ENCODE results near the gene SEPTIN8. TPM values are rescaled to one million over a fixed set of nuclear protein-coding genes. Genes with fewer than 3 reads are reported as not detected.

SEPTIN8 gene
- polyA plus RNA-seq, 1 donor (not counting 4 experiments of a cell fraction or from before 2014, with no cell fraction given), result 46.4 TPM

GRCh38 chr5:132744659-132745058, 32.4 kb downstream of the SEPTIN8 start:
- no peak overlapping the region for H3K9ac ChIP-seq (ENCODE audit: control insufficient read depth, extremely low read depth, insufficient read depth, low read length)
- DNase-seq (ENCODE audit: low read depth, low spot score), result no peak
- no peaks in the 10 kb centered on the region for H3K36me3 ChIP-seq (ENCODE audit: control insufficient read depth in 2 of 2, extremely low read depth in 1 of 2, insufficient read depth in 2 of 2, low read length in 2 of 2)
- no peak overlapping the region for H3K4me2 ChIP-seq (ENCODE audit: control insufficient read depth, extremely low read depth, insufficient read depth, low read depth, low read length)
- H3K4me1 ChIP-seq (ENCODE audit: control insufficient read depth, extremely low read depth, insufficient read depth, low read length), result peaks cover 2% of the 10 kb centered on the region
- H4K20me1 ChIP-seq (ENCODE audit: control insufficient read depth, extremely low read depth, insufficient read depth, low read length), result no peaks in the 10 kb centered on the region
- no peak overlapping the region for H2AFZ ChIP-seq (ENCODE audit: control insufficient read depth, low read length)
- TF ChIP-seq CTCF (optimal IDR thresholded peaks at IDR 0.05 in 1 of 3, IDR thresholded peaks at IDR 0.05 in 1 of 3, conservative IDR thresholded peaks at IDR 0.05 in 1 of 3; ENCODE audit: extremely low read depth in 1 of 3, insufficient read depth in 2 of 3, low read length in 3 of 3) (no peak), EZH2 (IDR thresholded peaks at IDR 0.05; ENCODE audit: low read length) (no peak)
- no peak overlapping the region for H3K27ac ChIP-seq (ENCODE audit: control insufficient read depth, insufficient read depth, low read length)
- no peaks in the 10 kb centered on the region for H3K27me3 ChIP-seq (ENCODE audit: control insufficient read depth, extremely low read depth, insufficient read depth, low read length)
- H3K4me3 ChIP-seq (ENCODE audit: control insufficient read depth in 2 of 3, extremely low read depth in 1 of 3, insufficient read depth in 2 of 3, low read depth in 1 of 3, low read length in 3 of 3), result no peak overlapping the region
- no peaks in the 10 kb centered on the region for H3K9me3 ChIP-seq (ENCODE audit: control insufficient read depth, low read depth, low read length)
- no peaks in the 10 kb centered on the region for H3K9me1 ChIP-seq (ENCODE audit: control insufficient read depth, extremely low read depth, insufficient read depth, low read length)
- H3K79me2 ChIP-seq (ENCODE audit: control insufficient read depth, insufficient read depth, low read length), result no peaks in the 10 kb centered on the region
- FAIRE-seq, result no peak
- dilution Hi-C loops (cut with MboI; ENCODE audit: extremely low pct_ligation_motif_present, low sequenced_read_pairs), result no loop called here

- Histone ChIP-seq H3K27ac (ENCODE audit: control insufficient read depth, insufficient read depth, low read length) (no peak overlapping the region), H3K9me1 (ENCODE audit: control insufficient read depth, extremely low read depth, insufficient read depth, low read length) (no peaks in the 10 kb centered on the region), H3K4me3 (ENCODE audit: control insufficient read depth in 2 of 3, extremely low read depth in 1 of 3, insufficient read depth in 2 of 3, low read depth in 1 of 3, low read length in 3 of 3) (no peak overlapping the region), H3K4me1 (ENCODE audit: control insufficient read depth, extremely low read depth, insufficient read depth, low read length) (peaks cover 8% of the 10 kb centered on the region), H3K27me3 (ENCODE audit: control insufficient read depth, extremely low read depth, insufficient read depth, low read length) (no peaks in the 10 kb centered on the region), H3K4me2 (ENCODE audit: control insufficient read depth, extremely low read depth, insufficient read depth, low read depth, low read length) (no peak overlapping the region), H3K36me3 (ENCODE audit: control insufficient read depth in 2 of 2, extremely low read depth in 1 of 2, insufficient read depth in 2 of 2, low read length in 2 of 2) (no peaks in the 10 kb centered on the region), H3K9me3 (ENCODE audit: control insufficient read depth, low read depth, low read length) (no peaks in the 10 kb centered on the region), H2AFZ (ENCODE audit: control insufficient read depth, low read length) (no peak overlapping the region), H3K79me2 (ENCODE audit: control insufficient read depth, insufficient read depth, low read length) (no peaks in the 10 kb centered on the region), H3K9ac (ENCODE audit: control insufficient read depth, extremely low read depth, insufficient read depth, low read length) (no peak overlapping the region), H4K20me1 (ENCODE audit: control insufficient read depth, extremely low read depth, insufficient read depth, low read length) (no peaks in the 10 kb centered on the region)
- FAIRE-seq (no peak), DNase-seq (ENCODE audit: low read depth, low spot score) (no peak)
- no peak for TF ChIP-seq CTCF (optimal IDR thresholded peaks at IDR 0.05 in 1 of 3, IDR thresholded peaks at IDR 0.05 in 1 of 3, conservative IDR thresholded peaks at IDR 0.05 in 1 of 3; ENCODE audit: extremely low read depth in 1 of 3, insufficient read depth in 2 of 3, low read length in 3 of 3)
- TF ChIP-seq EZH2 (IDR thresholded peaks at IDR 0.05; ENCODE audit: low read length), result no peak
- dilution Hi-C loops (cut with MboI; ENCODE audit: extremely low pct_ligation_motif_present, low sequenced_read_pairs), result no loop called here
Measured at GRCh38 chr5:132742626-132743025, 34.4 kb downstream of the SEPTIN8 start.
